ENCODE results near the gene RAB11FIP2. TPM values are rescaled to one million over a fixed set of nuclear protein-coding genes. Genes with fewer than 3 reads are reported as not detected.

Gene RAB11FIP2
- total RNA-seq, 1 experiment from 2014 or later, result 18.5 TPM

DNA sequence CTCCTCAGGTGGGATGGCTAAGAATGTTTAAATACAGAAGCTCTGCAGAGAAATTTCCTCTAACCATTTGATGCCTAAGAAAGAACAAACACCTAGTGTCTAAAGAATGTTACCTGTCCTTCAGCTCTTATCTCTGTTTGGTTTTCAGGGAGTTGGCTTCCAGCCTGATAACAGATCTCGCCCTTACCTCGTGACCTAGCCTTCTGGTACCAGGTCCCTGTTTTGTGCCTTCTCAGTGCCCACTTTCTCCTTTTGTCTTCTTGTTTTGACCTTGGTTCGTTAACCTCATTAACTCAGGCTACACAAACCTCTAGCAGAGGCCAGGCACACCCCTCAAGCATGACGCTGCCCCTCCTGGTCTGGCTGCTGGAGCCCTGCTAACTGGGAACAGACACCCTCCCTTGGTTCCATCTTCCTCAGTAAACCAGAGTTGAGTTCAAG is 16.1 kb upstream of the RAB11FIP2 start:
- no peak for DNase-seq (ENCODE audit: low spot score)
- POLR2A ChIA-PET (ENCODE audit: low non-redundant PET), result no interaction called here
- H3K4me3 ChIP-seq (ENCODE audit: low read depth, low read length, poor library complexity, severe bottlenecking), result no peak overlapping the region
- intact Hi-C loops (cut with micrococcal nuclease; ENCODE audit: unreplicated experiment), result no loop called here
- TF ChIP-seq EZH2 (IDR thresholded peaks at IDR 0.05; ENCODE audit: borderline replicate concordance, low read depth, low read length, poor library complexity, severe bottlenecking), result no peak
- TF ChIP-seq, protein P1, sequence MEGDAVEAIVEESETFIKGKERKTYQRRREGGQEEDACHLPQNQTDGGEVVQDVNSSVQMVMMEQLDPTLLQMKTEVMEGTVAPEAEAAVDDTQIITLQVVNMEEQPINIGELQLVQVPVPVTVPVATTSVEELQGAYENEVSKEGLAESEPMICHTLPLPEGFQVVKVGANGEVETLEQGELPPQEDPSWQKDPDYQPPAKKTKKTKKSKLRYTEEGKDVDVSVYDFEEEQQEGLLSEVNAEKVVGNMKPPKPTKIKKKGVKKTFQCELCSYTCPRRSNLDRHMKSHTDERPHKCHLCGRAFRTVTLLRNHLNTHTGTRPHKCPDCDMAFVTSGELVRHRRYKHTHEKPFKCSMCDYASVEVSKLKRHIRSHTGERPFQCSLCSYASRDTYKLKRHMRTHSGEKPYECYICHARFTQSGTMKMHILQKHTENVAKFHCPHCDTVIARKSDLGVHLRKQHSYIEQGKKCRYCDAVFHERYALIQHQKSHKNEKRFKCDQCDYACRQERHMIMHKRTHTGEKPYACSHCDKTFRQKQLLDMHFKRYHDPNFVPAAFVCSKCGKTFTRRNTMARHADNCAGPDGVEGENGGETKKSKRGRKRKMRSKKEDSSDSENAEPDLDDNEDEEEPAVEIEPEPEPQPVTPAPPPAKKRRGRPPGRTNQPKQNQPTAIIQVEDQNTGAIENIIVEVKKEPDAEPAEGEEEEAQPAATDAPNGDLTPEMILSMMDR (conservative IDR thresholded peaks at IDR 0.05; ENCODE audit: low read depth, low read length), result no peak
- no peaks in the 10 kb centered on the region for H3K36me3 ChIP-seq (ENCODE audit: insufficient read depth, low read length, poor library complexity, severe bottlenecking)
- peaks cover 23% of the 10 kb centered on the region for H3K27me3 ChIP-seq (replicated peaks; ENCODE audit: insufficient read depth, low read depth, low read length, poor library complexity)
- CTCF ChIA-PET, result no interaction called here
- H3K27ac ChIP-seq (ENCODE audit: low read depth, low read length, poor library complexity, severe bottlenecking), result no peak overlapping the region
- no TSS peak for BruUV-seq (replicated peaks)
- H3K9me3 ChIP-seq (ENCODE audit: low read depth, low read length, poor library complexity, severe bottlenecking), result no peaks in the 10 kb centered on the region
- no peaks in the 10 kb centered on the region for H3K4me1 ChIP-seq (ENCODE audit: insufficient read depth, low read length, poor library complexity, severe bottlenecking)

DNA sequence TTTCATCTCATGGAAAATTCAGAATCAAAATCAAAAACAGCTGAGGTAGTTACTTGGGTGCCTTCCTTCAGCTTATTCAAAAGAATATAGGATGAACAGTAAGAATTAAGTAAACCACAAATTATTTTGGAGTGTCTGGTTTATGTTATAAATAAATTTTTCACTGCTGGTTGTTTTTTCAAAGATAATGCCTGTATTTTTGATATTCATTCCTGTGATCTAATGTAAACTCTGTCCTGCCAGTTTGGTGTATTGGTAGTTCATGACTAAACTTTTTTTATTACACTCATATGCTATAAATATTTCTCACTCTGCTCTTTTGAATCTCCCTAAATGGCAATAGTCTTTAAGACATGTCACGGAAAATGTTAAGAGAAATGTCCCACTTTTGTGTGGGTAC is 11.6 kb upstream of the RAB11FIP2 start:
- intact Hi-C loops (cut with micrococcal nuclease; ENCODE audit: unreplicated experiment), result no loop called here
- H3K9me3 ChIP-seq (ENCODE audit: low read depth, low read length, poor library complexity, severe bottlenecking), result no peaks in the 10 kb centered on the region

DNA sequence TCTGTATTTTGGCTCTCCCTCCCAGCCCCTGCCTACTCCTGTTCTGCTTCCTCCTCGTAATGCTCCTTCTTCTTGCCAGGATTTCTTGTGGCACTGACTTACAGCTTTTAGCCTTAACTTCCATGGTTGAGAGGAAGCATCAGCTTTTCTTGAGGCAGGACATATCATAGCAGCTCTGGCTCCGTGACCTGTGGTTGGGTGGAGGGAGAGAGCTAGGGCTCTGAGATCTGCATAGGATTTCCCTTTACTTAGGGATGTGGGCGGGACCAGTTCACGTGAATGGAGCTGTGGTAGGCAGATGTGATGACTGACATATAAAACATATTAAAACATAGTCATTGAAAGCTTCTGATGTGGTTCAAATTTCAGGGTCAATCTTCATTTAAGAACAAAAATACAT is 10.6 kb upstream of the RAB11FIP2 start:
- BruUV-seq (replicated peaks), result no TSS peak
- Histone ChIP-seq H3K4me3 (ENCODE audit: low read depth, low read length, poor library complexity, severe bottlenecking) (no peak overlapping the region), H3K27me3 (replicated peaks; ENCODE audit: insufficient read depth, low read depth, low read length, poor library complexity) (peaks cover 4% of the 10 kb centered on the region), H3K36me3 (ENCODE audit: insufficient read depth, low read length, poor library complexity, severe bottlenecking) (no peaks in the 10 kb centered on the region), H3K9me3 (ENCODE audit: low read depth, low read length, poor library complexity, severe bottlenecking) (no peaks in the 10 kb centered on the region), H3K4me1 (ENCODE audit: insufficient read depth, low read length, poor library complexity, severe bottlenecking) (no peaks in the 10 kb centered on the region), H3K27ac (ENCODE audit: low read depth, low read length, poor library complexity, severe bottlenecking) (no peak overlapping the region)
- no peak for DNase-seq (ENCODE audit: low spot score)
- POLR2A ChIA-PET (ENCODE audit: low non-redundant PET), result no interaction called here
- intact Hi-C loops (cut with micrococcal nuclease; ENCODE audit: unreplicated experiment), result no loop called here
- CTCF ChIA-PET, result no interaction called here
- TF ChIP-seq, protein P1 (conservative IDR thresholded peaks at IDR 0.05; ENCODE audit: low read depth, low read length), result no peak
- no peak for TF ChIP-seq EZH2 (IDR thresholded peaks at IDR 0.05; ENCODE audit: borderline replicate concordance, low read depth, low read length, poor library complexity, severe bottlenecking)

More for the DNA sequence above, 11.6 kb upstream of the RAB11FIP2 start:
- POLR2A ChIA-PET (ENCODE audit: low non-redundant PET), result no interaction called here
- TF ChIP-seq EZH2 (IDR thresholded peaks at IDR 0.05; ENCODE audit: borderline replicate concordance, low read depth, low read length, poor library complexity, severe bottlenecking), result no peak
- TF ChIP-seq, protein P1 (conservative IDR thresholded peaks at IDR 0.05; ENCODE audit: low read depth, low read length), result no peak
- Histone ChIP-seq H3K27ac (ENCODE audit: low read depth, low read length, poor library complexity, severe bottlenecking) (no peak overlapping the region), H3K4me1 (ENCODE audit: insufficient read depth, low read length, poor library complexity, severe bottlenecking) (no peaks in the 10 kb centered on the region), H3K36me3 (ENCODE audit: insufficient read depth, low read length, poor library complexity, severe bottlenecking) (no peaks in the 10 kb centered on the region), H3K4me3 (ENCODE audit: low read depth, low read length, poor library complexity, severe bottlenecking) (no peak overlapping the region), H3K27me3 (replicated peaks; ENCODE audit: insufficient read depth, low read depth, low read length, poor library complexity) (peaks cover 9% of the 10 kb centered on the region)
- no peak for DNase-seq (ENCODE audit: low spot score)
- no TSS peak for BruUV-seq (replicated peaks)
- CTCF ChIA-PET, result no interaction called here

All from A673 (cell line).